Breast epithelium (tissue), 3 donors: ENCODE results near the gene CARD9.

Source experiments
- POLR2A ChIP-seq: fragments of 450-650 bp; IDR thresholded peaks from one replicate; pipeline ENCODE4 v1.6.1; 2016; ENCODE audit warnings: antibody characterized with exemption, mild to moderate bottlenecking, moderate library complexity
- POLR2AphosphoS5 ChIP-seq, 3 donors: sonication (generic); formaldehyde crosslinking; IDR thresholded peaks; one replicate each; pipeline ENCODE4 v1.6.1; 2017; ENCODE audit warnings: antibody characterized with exemption in 3 of 3

GRCh38 chr9:136337416-136338395 lies 35.8 kb downstream of the CARD9 start:
- no peak for TF ChIP-seq POLR2AphosphoS5 (IDR thresholded peaks at IDR 0.05)
- no peak for TF ChIP-seq POLR2A
